Spleen (tissue), 11 donors: Measurements from ENCODE around the gene MAU2. TPM values are rescaled to one million over a fixed set of nuclear protein-coding genes. Genes with fewer than 3 reads are reported as not detected.

ENCODE experiments used
- DNase-seq: peaks from one replicate; pipeline ENCODE4 v3.0.0-alpha.2; 2020
- H3K27ac ChIP-seq, 8 donors: fragments of 200-600 bp; sonication (generic) in 7 of 8; 1 replicate in 4 of 8; 2 replicates in 4 of 8; pipeline versions ENCODE4 v1.5.0 to v1.8.0; 2016 to 2021; ENCODE audit warnings: inconsistent platforms in 4 of 8, mild to moderate bottlenecking in 4 of 8, moderate library complexity in 1 of 8
- H3K27me3 ChIP-seq, 7 donors: fragments of 200-600 bp; sonication (generic) in 6 of 7; replicated peaks in 1 of 7; 1 replicate in 4 of 7; 2 replicates in 3 of 7; pipeline versions ENCODE4 v1.5.0 to v1.8.0; 2016 to 2021; ENCODE audit warnings: inconsistent platforms in 3 of 7, mild to moderate bottlenecking in 1 of 7
- H3K36me3 ChIP-seq, 6 donors: fragments of 200-600 bp; sonication (generic) in 5 of 6; 1 replicate in 4 of 6; 2 replicates in 2 of 6; pipeline versions ENCODE4 v1.5.0 to v1.8.0; 2016 to 2021; ENCODE audit warnings: inconsistent platforms in 2 of 6
- H3K4me1 ChIP-seq, 6 donors: fragments of 200-600 bp; sonication (generic) in 5 of 6; 1 replicate in 3 of 6; 2 replicates in 3 of 6; pipeline versions ENCODE4 v1.5.0 to v1.8.0; 2016 to 2021; ENCODE audit warnings: inconsistent platforms in 3 of 6
- H3K4me3 ChIP-seq, 8 donors: fragments of 200-600 bp; sonication (generic) in 7 of 8; 1 replicate in 4 of 8; 2 replicates in 4 of 8; pipeline versions ENCODE4 v1.5.0 to v1.8.0; 2016 to 2021; ENCODE audit warnings: inconsistent platforms in 4 of 8, mild to moderate bottlenecking in 4 of 8, moderate library complexity in 2 of 8
- H3K9me3 ChIP-seq, 8 donors: fragments of 200-600 bp; sonication (generic) in 7 of 8; 1 replicate in 4 of 8; 2 replicates in 4 of 8; pipeline versions ENCODE4 v1.5.0 to v1.8.0; 2016 to 2021; ENCODE audit warnings: inconsistent platforms in 4 of 8
- POLR2A ChIP-seq, 3 donors: fragments of 450-650 bp; IDR thresholded peaks; one replicate each; pipeline ENCODE4 v1.5.1; 2017; ENCODE audit warnings: antibody characterized with exemption in 3 of 3, mild to moderate bottlenecking in 1 of 3
- POLR2AphosphoS5 ChIP-seq, 3 donors: sonication (generic); formaldehyde crosslinking; IDR thresholded peaks; one replicate each; pipeline ENCODE4 v1.5.1; 2017; ENCODE audit warnings: antibody characterized with exemption in 3 of 3
- WGBS, 5 donors: extraction: QIAGEN DNeasy Blood & Tissue Kit in 3 of 5; methylation state at CpG; one replicate each; pipeline versions ENCODE4 v1.1.5 to v1.1.7; 2013 to 2018; 5-methylcytosine and 5-hydroxymethylcytosine counted together
- intact Hi-C: fragments of 100-400 bp; cut with DNase I; formaldehyde crosslinking; loops from one replicate; pipeline ENCODE4 v1.15.0; 2023; ENCODE audit warnings: low total_unique reads
- polyA plus RNA-seq, 3 donors: library from polyadenylated mRNA; stranded (reverse); fragments of 200-250 nt; gene quantifications; one replicate each; pipeline ENCODE4 v1.2.1, GENCODE V29; 2013
- total RNA-seq, 7 donors: library from RNA; depleted of rRNA in 3 of 7; stranded (reverse); fragments of >200 nt in 3 of 7; fragmentation: NEBNext Ultra II Directional in 4 of 7; extraction: Animal tissue kit (Norgen Biotek cat#: 25700) in 4 of 7; gene quantifications; one replicate each; pipeline versions ENCODE4 v1.1.0 to v1.2.1, GENCODE V29; 2016 to 2021
- TF ChIP-seq, protein P1 (sequence below), 11 experiments: fragments of 200-600 bp in 7 of 11; fragments of 450-650 bp in 4 of 11; sonication (generic) in 4 of 11; IDR thresholded peaks in 8 of 11; conservative IDR thresholded peaks in 3 of 11; 1 replicate in 7 of 11; 2 replicates in 4 of 11; pipeline versions ENCODE4 v1.4.0 to v1.8.0; 2016 to 2021; ENCODE audit warnings: antibody characterized with exemption in 11 of 11, inconsistent platforms in 4 of 11, mild to moderate bottlenecking in 1 of 11
- donor health status: healthy with polysubstance abuse.
- donor health status: DM: no; HTN: no; CAD: no; lungs with moderate emphysema.
- donor health status: DM: no; HTN: no; CAD: no.
- donor health status: Bipolar disorder and iron deficiency.
- donor health status: healthy.
- donor health status: DM: no; HTN: no; CAD: no.
- donor health status: DM: yes; HTN: yes; CAD: no.

MAU2 gene
- total and polyA plus RNA-seq, 10 donors: 12.0 to 133 (median 95.1) TPM

- intact Hi-C loops: loop anchor here (10.0 kb wide), 1 partner anchor 77 kb away; no protein-coding TSS in a partner anchor
- peak overlapping the region in 7 of 8 donors; percentile 60 to 95 (median 92) for H3K27ac ChIP-seq
- peak overlapping the region in 6 of 8 donors; percentile 83 to 98 (median 89) for H3K4me3 ChIP-seq
- peaks cover 0 to 11% (median 0%) of the 10 kb centered on the region in 6 donors for H3K36me3 ChIP-seq
- H3K27me3 ChIP-seq: no peaks in the 10 kb centered on the region
- DNase-seq: no peak
- peaks cover 50 to 93% (median 79%) of the 10 kb centered on the region in 6 donors for H3K4me1 ChIP-seq
- H3K9me3 ChIP-seq: no peaks in the 10 kb centered on the region
- TF ChIP-seq, protein P1, sequence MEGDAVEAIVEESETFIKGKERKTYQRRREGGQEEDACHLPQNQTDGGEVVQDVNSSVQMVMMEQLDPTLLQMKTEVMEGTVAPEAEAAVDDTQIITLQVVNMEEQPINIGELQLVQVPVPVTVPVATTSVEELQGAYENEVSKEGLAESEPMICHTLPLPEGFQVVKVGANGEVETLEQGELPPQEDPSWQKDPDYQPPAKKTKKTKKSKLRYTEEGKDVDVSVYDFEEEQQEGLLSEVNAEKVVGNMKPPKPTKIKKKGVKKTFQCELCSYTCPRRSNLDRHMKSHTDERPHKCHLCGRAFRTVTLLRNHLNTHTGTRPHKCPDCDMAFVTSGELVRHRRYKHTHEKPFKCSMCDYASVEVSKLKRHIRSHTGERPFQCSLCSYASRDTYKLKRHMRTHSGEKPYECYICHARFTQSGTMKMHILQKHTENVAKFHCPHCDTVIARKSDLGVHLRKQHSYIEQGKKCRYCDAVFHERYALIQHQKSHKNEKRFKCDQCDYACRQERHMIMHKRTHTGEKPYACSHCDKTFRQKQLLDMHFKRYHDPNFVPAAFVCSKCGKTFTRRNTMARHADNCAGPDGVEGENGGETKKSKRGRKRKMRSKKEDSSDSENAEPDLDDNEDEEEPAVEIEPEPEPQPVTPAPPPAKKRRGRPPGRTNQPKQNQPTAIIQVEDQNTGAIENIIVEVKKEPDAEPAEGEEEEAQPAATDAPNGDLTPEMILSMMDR (IDR thresholded peaks at IDR 0.05 in 8 of 11, conservative IDR thresholded peaks at IDR 0.05 in 3 of 11): no peak
- TF ChIP-seq POLR2A (IDR thresholded peaks at IDR 0.05): no peak
- no peak for TF ChIP-seq POLR2AphosphoS5 (IDR thresholded peaks at IDR 0.05)
- 45 to 71% (median 50%) methylated on average over 4 of the region's 4 CpGs for WGBS, 5 donors
Measured at GRCh38 chr19:19407633-19407930, 87.0 kb downstream of the MAU2 start.

Other genes starting within 250 kb of the MAU2 start
- 10 to 100 TPM; 15.1 to 21.9 (median 18.4) TPM for gene TMEM161A, start 182.4 kb upstream of the MAU2 start, total RNA-seq
- gene TMEM161A, start 182.4 kb upstream of the MAU2 start, polyA plus RNA-seq: 10 to 100 TPM; 17.0 to 31.7 (median 26.2) TPM
- 1 to 10 TPM; 2.6 to 7.8 (median 3.6) TPM for gene MEF2B, start 150.6 kb upstream of the MAU2 start, total RNA-seq
- gene MEF2B, start 150.6 kb upstream of the MAU2 start, polyA plus RNA-seq: 10 to 100 TPM in 1 of 3 donors, 1 to 10 TPM in 2; 2.2 to 15.5 (median 2.7) TPM
- 10 to 100 TPM; 14.0 to 52.1 (median 26.0) TPM for gene BORCS8, start 128.7 kb upstream of the MAU2 start, total RNA-seq
- 10 to 100 TPM; 20.5 to 38.8 (median 26.5) TPM for gene BORCS8, start 128.7 kb upstream of the MAU2 start, polyA plus RNA-seq
- gene RFXANK, start 128.6 kb upstream of the MAU2 start, total RNA-seq: 10 to 100 TPM; 47.4 to 78.4 (median 72.6) TPM
- 100 to 1,000 TPM; 122 to 139 (median 131) TPM for gene RFXANK, start 128.6 kb upstream of the MAU2 start, polyA plus RNA-seq
- 10 to 100 TPM in 6 of 7 donors, 1 to 10 TPM in 1; 9.9 to 15.5 (median 13.8) TPM for gene NR2C2AP, start 117.4 kb upstream of the MAU2 start, total RNA-seq
- 10 to 100 TPM; 24.2 to 27.9 (median 25.8) TPM for gene NR2C2AP, start 117.4 kb upstream of the MAU2 start, polyA plus RNA-seq
- gene NCAN, start 108.9 kb upstream of the MAU2 start, total RNA-seq: under 1 TPM in 1 of 7 donors, not detected in 6; 0.17 TPM
- gene NCAN, start 108.9 kb upstream of the MAU2 start, polyA plus RNA-seq: not detected
- 1 to 10 TPM in 1 of 7 donors, under 1 TPM in 3, not detected in 3; 0.32 to 1.0 (median 0.58) TPM for gene TM6SF2, start 47.5 kb upstream of the MAU2 start, total RNA-seq
- under 1 TPM; 0.15 to 0.23 (median 0.22) TPM for gene TM6SF2, start 47.5 kb upstream of the MAU2 start, polyA plus RNA-seq
- gene SUGP1, start 320 bp upstream of the MAU2 start, total RNA-seq: 10 to 100 TPM; 48.0 to 63.1 (median 52.8) TPM
- 10 to 100 TPM; 29.3 to 53.2 (median 46.9) TPM for gene SUGP1, start 320 bp upstream of the MAU2 start, polyA plus RNA-seq
- gene GATAD2A, start 84.8 kb downstream of the MAU2 start, total RNA-seq: 100 to 1,000 TPM in 3 of 7 donors, 10 to 100 TPM in 4; 54.0 to 122 (median 94.2) TPM
- gene GATAD2A, start 84.8 kb downstream of the MAU2 start, polyA plus RNA-seq: 10 to 100 TPM; 11.6 to 25.5 (median 12.6) TPM
- 1 to 10 TPM; 2.3 to 5.6 (median 3.7) TPM for gene TSSK6, start 194.7 kb downstream of the MAU2 start, total RNA-seq
- gene TSSK6, start 194.7 kb downstream of the MAU2 start, polyA plus RNA-seq: 1 to 10 TPM; 1.7 to 3.3 (median 2.4) TPM
- 100 to 1,000 TPM in 4 of 7 donors, 10 to 100 TPM in 3; 24.0 to 216 (median 182) TPM for gene NDUFA13, start 195.4 kb downstream of the MAU2 start, total RNA-seq
- 100 to 1,000 TPM; 203 to 224 (median 204) TPM for gene NDUFA13, start 195.4 kb downstream of the MAU2 start, polyA plus RNA-seq
- 1 to 10 TPM; 1.3 to 4.8 (median 3.2) TPM for gene YJEFN3, start 208.1 kb downstream of the MAU2 start, total RNA-seq
- 10 to 100 TPM; 10.4 to 22.7 (median 13.0) TPM for gene YJEFN3, start 208.1 kb downstream of the MAU2 start, polyA plus RNA-seq
- 1 to 10 TPM in 1 of 7 donors, under 1 TPM in 5, not detected in 1; 0.36 to 1.3 (median 0.61) TPM for gene CILP2, start 217.4 kb downstream of the MAU2 start, total RNA-seq
- gene CILP2, start 217.4 kb downstream of the MAU2 start, polyA plus RNA-seq: under 1 TPM; 0.15 to 0.38 (median 0.35) TPM